HL-60 (cell line): ENCODE data around the gene LARGE2.

ENCODE experiments used
- CTCF ChIP-seq: IDR thresholded peaks from one replicate; pipeline ENCODE4 v1.5.1; 2011; ENCODE audit warnings: low read length, control low read depth, inconsistent platforms; ENCODE audit not compliant: insufficient read depth
- GABPA ChIP-seq: IDR thresholded peaks from 2 replicates; pipeline ENCODE4 v1.6.1; 2012; ENCODE audit warnings: low read depth
- POLR2AphosphoS5 ChIP-seq: IDR thresholded peaks from 2 replicates; pipeline ENCODE4 v1.6.1; 2012; ENCODE audit warnings: low read depth
- SPI1 ChIP-seq: IDR thresholded peaks from 2 replicates; pipeline ENCODE4 v1.6.1; 2012; ENCODE audit warnings: low read depth, mild to moderate bottlenecking, borderline replicate concordance

GRCh38 chr11:45933846-45934579 is 11.6 kb downstream of the LARGE2 start:
- TF ChIP-seq CTCF = no peak
- no peak for TF ChIP-seq POLR2AphosphoS5
- no peak for TF ChIP-seq GABPA
- TF ChIP-seq SPI1 = no peak
